NCI-H69 (cell line): ENCODE data around the gene NADK.
"Not testable (repeated sequence)": the region's sequence is repeated elsewhere in the genome, so short reads cannot be mapped to it uniquely, and the experiment has no call there.

Experiments used
- DNase-seq: peaks from one replicate; lab custom pipeline; 2025; lab: John Stamatoyannopoulos, UW

Gene NADK

GRCh38 chr1:1763657-1764621 is 14.3 kb downstream of the NADK start:
- no peak for DNase-seq

GRCh38 chr1:1761504-1762376 is 16.5 kb downstream of the NADK start:
- DNase-seq = no peak

GRCh38 chr1:1760715-1761114 is 17.6 kb downstream of the NADK start:
- no peak for DNase-seq

GRCh38 chr1:1760345-1760650 is 18.0 kb downstream of the NADK start:
- DNase-seq = no peak

- DNase-seq = no peak
Observed at GRCh38 chr1:1759456-1760344, 18.6 kb downstream of the NADK start.

- DNase-seq = no peak
Observed at GRCh38 chr1:1758692-1759455, 19.4 kb downstream of the NADK start.

GRCh38 chr1:1758059-1758621 is 20.1 kb downstream of the NADK start:
- no peak for DNase-seq

- no peak for DNase-seq
Observed at GRCh38 chr1:1757422-1758058, 20.7 kb downstream of the NADK start.

GRCh38 chr1:1756661-1757421 is 21.4 kb downstream of the NADK start:
- DNase-seq = no peak

GRCh38 chr1:1755852-1756251 is 22.4 kb downstream of the NADK start:
- DNase-seq = no peak

- DNase-seq = no peak
Observed at GRCh38 chr1:1755426-1755825, 22.8 kb downstream of the NADK start.

- DNase-seq = no peak
Observed at GRCh38 chr1:1754051-1754815, 24.0 kb downstream of the NADK start.

- DNase-seq = no peak
Observed at GRCh38 chr1:1753607-1754005, 24.7 kb downstream of the NADK start.

GRCh38 chr1:1752636-1753606 is 25.3 kb downstream of the NADK start:
- DNase-seq = no peak

- DNase-seq = no peak
Observed at GRCh38 chr1:1752190-1752589, 26.1 kb downstream of the NADK start.

- DNase-seq = not testable (repeated sequence)
Observed at GRCh38 chr1:1749941-1750340, 28.3 kb downstream of the NADK start.

GRCh38 chr1:1748686-1749321 is 29.5 kb downstream of the NADK start:
- no peak for DNase-seq
